Prostate gland (tissue), 2 donors: ENCODE results near the gene GUCY1A1. TPM values are rescaled to one million over a fixed set of nuclear protein-coding genes. Genes with fewer than 3 reads are reported as not detected.

ENCODE experiments used
- DNase-seq: peaks from one replicate; pipeline ENCODE4 v3.0.0-alpha.2; 2019; ENCODE audit warnings: low spot score
- H3K27ac ChIP-seq, 2 donors: fragments of 200-600 bp; sonication (generic); 2 replicates each; pipeline ENCODE4 v1.5.1; 2017 to 2019
- H3K27me3 ChIP-seq: fragments of 200-600 bp; sonication (generic); replicated peaks from 2 replicates; pipeline ENCODE4 v1.5.1; 2019; ENCODE audit not compliant: insufficient read depth
- H3K36me3 ChIP-seq, 2 donors: fragments of 200-600 bp; sonication (generic); 1 replicate in 1 of 2; 2 replicates in 1 of 2; pipeline versions ENCODE4 v1.5.1 to v1.8.1; 2017 to 2019
- H3K4me1 ChIP-seq: fragments of 200-600 bp; sonication (generic); replicated peaks from 2 replicates; pipeline ENCODE4 v1.5.1; 2019
- H3K4me3 ChIP-seq, 2 donors: fragments of 200-600 bp; sonication (generic); 2 replicates each; pipeline ENCODE4 v1.5.1; 2017 to 2019
- H3K9me3 ChIP-seq: fragments of 200-600 bp; sonication (generic); 2 replicates; pipeline ENCODE4 v1.5.1; 2017
- POLR2A ChIP-seq: fragments of 450-650 bp; IDR thresholded peaks from one replicate; pipeline ENCODE4 v1.6.1; 2016; ENCODE audit warnings: antibody characterized with exemption, mild to moderate bottlenecking
- POLR2AphosphoS5 ChIP-seq: sonication (generic); formaldehyde crosslinking; IDR thresholded peaks from one replicate; pipeline ENCODE4 v1.6.1; 2017; ENCODE audit warnings: antibody characterized with exemption
- WGBS: methylation state at CpG from one replicate; pipeline ENCODE4 v1.1.5; 2018; 5-methylcytosine and 5-hydroxymethylcytosine counted together
- intact Hi-C: fragments of 100-400 bp; cut with DNase I; formaldehyde crosslinking; loops from one replicate; pipeline ENCODE4 v1.14.2; 2022
- total RNA-seq, 2 donors: library from RNA; depleted of rRNA; stranded (reverse); fragments of >200 nt; gene quantifications; one replicate each; pipeline ENCODE4 v1.1.0, GENCODE V29; 2016
- TF ChIP-seq, protein P1 (sequence below), 4 experiments: fragments of 200-600 bp in 2 of 4; fragments of 450-650 bp in 2 of 4; sonication (generic) in 2 of 4; IDR thresholded peaks; 1 replicate in 3 of 4; 2 replicates in 1 of 4; pipeline ENCODE4 v1.5.1; 2016 to 2019; ENCODE audit warnings: antibody characterized with exemption in 4 of 4, mild to moderate bottlenecking in 2 of 4, moderate library complexity in 2 of 4

GUCY1A1 gene
- total RNA-seq, 2 donors from 2014 or later = 49.8 to 103 TPM

- Histone ChIP-seq H3K4me3 (no peak overlapping the region), H3K4me1 (no peaks in the 10 kb centered on the region), H3K36me3 (no peaks in the 10 kb centered on the region), H3K27me3 (no peaks in the 10 kb centered on the region), H3K9me3 (no peaks in the 10 kb centered on the region), H3K27ac (no peak overlapping the region)
- DNase-seq = no peak
- intact Hi-C loops = no loop called here
- WGBS = 88% methylated on average over 1 of the region's 1 CpG
- no peak for TF ChIP-seq POLR2A
- TF ChIP-seq, protein P1, sequence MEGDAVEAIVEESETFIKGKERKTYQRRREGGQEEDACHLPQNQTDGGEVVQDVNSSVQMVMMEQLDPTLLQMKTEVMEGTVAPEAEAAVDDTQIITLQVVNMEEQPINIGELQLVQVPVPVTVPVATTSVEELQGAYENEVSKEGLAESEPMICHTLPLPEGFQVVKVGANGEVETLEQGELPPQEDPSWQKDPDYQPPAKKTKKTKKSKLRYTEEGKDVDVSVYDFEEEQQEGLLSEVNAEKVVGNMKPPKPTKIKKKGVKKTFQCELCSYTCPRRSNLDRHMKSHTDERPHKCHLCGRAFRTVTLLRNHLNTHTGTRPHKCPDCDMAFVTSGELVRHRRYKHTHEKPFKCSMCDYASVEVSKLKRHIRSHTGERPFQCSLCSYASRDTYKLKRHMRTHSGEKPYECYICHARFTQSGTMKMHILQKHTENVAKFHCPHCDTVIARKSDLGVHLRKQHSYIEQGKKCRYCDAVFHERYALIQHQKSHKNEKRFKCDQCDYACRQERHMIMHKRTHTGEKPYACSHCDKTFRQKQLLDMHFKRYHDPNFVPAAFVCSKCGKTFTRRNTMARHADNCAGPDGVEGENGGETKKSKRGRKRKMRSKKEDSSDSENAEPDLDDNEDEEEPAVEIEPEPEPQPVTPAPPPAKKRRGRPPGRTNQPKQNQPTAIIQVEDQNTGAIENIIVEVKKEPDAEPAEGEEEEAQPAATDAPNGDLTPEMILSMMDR (IDR thresholded peaks at IDR 0.05) = no peak
- no peak for TF ChIP-seq POLR2AphosphoS5
These were observed 68.3 kb downstream of the GUCY1A1 start for GRCh38 chr4:155734951-155735350.

- Histone ChIP-seq H3K27me3 (no peaks in the 10 kb centered on the region), H3K4me3 (no peak overlapping the region), H3K27ac (no peak overlapping the region), H3K9me3 (no peaks in the 10 kb centered on the region), H3K4me1 (no peaks in the 10 kb centered on the region), H3K36me3 (no peaks in the 10 kb centered on the region)
- TF ChIP-seq POLR2A (no peak), POLR2AphosphoS5 (no peak)
- TF ChIP-seq, protein P1 (IDR thresholded peaks at IDR 0.05) = no peak
- DNase-seq = no peak
- intact Hi-C loops = no loop called here
These were observed 68.8 kb downstream of the GUCY1A1 start for GRCh38 chr4:155735496-155735895.

DNA sequence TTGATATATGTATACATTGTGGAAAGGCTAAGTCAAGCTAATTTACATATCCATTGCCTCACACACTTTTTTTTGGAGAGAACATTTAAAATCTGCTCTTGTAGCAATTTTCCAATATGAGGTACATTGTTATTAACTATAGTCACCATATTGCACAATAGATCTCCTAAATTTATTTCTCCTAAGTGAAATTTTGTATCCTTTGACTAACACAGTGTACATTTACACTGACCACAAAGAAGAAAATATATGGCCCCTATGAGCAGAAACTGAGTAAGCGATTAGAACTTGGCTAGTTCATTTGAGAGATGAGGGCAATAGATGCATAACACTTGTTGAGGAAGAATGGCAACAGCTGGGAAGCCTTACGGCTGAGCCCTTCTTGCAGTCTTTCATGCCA is 71.9 kb downstream of the GUCY1A1 start:
- Histone ChIP-seq H3K4me3 (no peak overlapping the region), H3K36me3 (no peaks in the 10 kb centered on the region), H3K4me1 (no peaks in the 10 kb centered on the region), H3K27ac (no peak overlapping the region), H3K27me3 (no peaks in the 10 kb centered on the region), H3K9me3 (no peaks in the 10 kb centered on the region)
- no peak for DNase-seq
- intact Hi-C loops = no loop called here
- 89% methylated on average over 2 of the region's 2 CpGs for WGBS
- no peak for TF ChIP-seq POLR2A
- TF ChIP-seq POLR2AphosphoS5 = no peak
- TF ChIP-seq, protein P1 (IDR thresholded peaks at IDR 0.05) = no peak

GRCh38 chr4:155741546-155741945 is 74.9 kb downstream of the GUCY1A1 start:
- intact Hi-C loops = no loop called here
- Histone ChIP-seq H3K27me3 (no peaks in the 10 kb centered on the region), H3K36me3 (no peaks in the 10 kb centered on the region), H3K4me3 (no peak overlapping the region), H3K9me3 (no peaks in the 10 kb centered on the region), H3K27ac (no peak overlapping the region), H3K4me1 (no peaks in the 10 kb centered on the region)
- no peak for TF ChIP-seq POLR2A
- TF ChIP-seq POLR2AphosphoS5 = no peak
- TF ChIP-seq, protein P1 (IDR thresholded peaks at IDR 0.05) = no peak
- WGBS = 100% methylated on average over 1 of the region's 1 CpG
- no peak for DNase-seq

GRCh38 chr4:155742310-155743015 is 75.8 kb downstream of the GUCY1A1 start:
- no peak for DNase-seq
- TF ChIP-seq POLR2AphosphoS5 = no peak
- no peak for TF ChIP-seq POLR2A
- TF ChIP-seq, protein P1 (IDR thresholded peaks at IDR 0.05) = no peak
- H3K27me3 ChIP-seq = no peaks in the 10 kb centered on the region
- no peaks in the 10 kb centered on the region for H3K9me3 ChIP-seq
- H3K4me1 ChIP-seq = no peaks in the 10 kb centered on the region
- intact Hi-C loops = no loop called here
- H3K36me3 ChIP-seq = no peaks in the 10 kb centered on the region
- H3K4me3 ChIP-seq = no peak overlapping the region
- 93% methylated on average over 3 of the region's 3 CpGs for WGBS
- no peak overlapping the region for H3K27ac ChIP-seq
